GM21723 (cell line): ENCODE results near the gene RAB40C.
"Not testable (repeated sequence)": the region's sequence is repeated elsewhere in the genome, so short reads cannot be mapped to it uniquely, and the experiment has no call there.

Experiments used
- ATAC-seq: cut with Tn5 transposase; IDR thresholded peaks from one replicate; pipeline ENCODE4 v1.9.1; 2021; ENCODE audit warnings: mild to moderate bottlenecking, moderate library complexity; ENCODE audit not compliant: unreplicated experiment

RAB40C gene

GRCh38 chr16:586645-587590 is 2.9 kb upstream of the RAB40C start:
- no peak for ATAC-seq

GRCh38 chr16:588639-588888 is 1.3 kb upstream of the RAB40C start:
- peak; percentile 15 for ATAC-seq

GRCh38 chr16:588889-589657 is 793 bp upstream of the RAB40C start:
- peak; percentile 76 for ATAC-seq

- ATAC-seq = no peak
These were observed 435 bp downstream of the RAB40C start for GRCh38 chr16:590188-590814.

GRCh38 chr16:590815-591200 is 942 bp downstream of the RAB40C start:
- ATAC-seq = no peak

- ATAC-seq = no peak
These were observed 1.4 kb downstream of the RAB40C start for GRCh38 chr16:591231-591630.

GRCh38 chr16:591892-592517 is 2.1 kb downstream of the RAB40C start:
- ATAC-seq = no peak

- no peak for ATAC-seq
These were observed 2.8 kb downstream of the RAB40C start for GRCh38 chr16:592518-593306.

- no peak for ATAC-seq
These were observed 3.5 kb downstream of the RAB40C start for GRCh38 chr16:593406-593805.

- no peak for ATAC-seq
These were observed 3.9 kb downstream of the RAB40C start for GRCh38 chr16:593807-594206.

- no peak for ATAC-seq
These were observed 5.2 kb downstream of the RAB40C start for GRCh38 chr16:595094-595528.

- ATAC-seq = no peak
These were observed 6.3 kb downstream of the RAB40C start for GRCh38 chr16:595942-596735.

GRCh38 chr16:596736-597060 is 6.8 kb downstream of the RAB40C start:
- ATAC-seq = no peak

- ATAC-seq = not testable (repeated sequence)
These were observed 7.8 kb downstream of the RAB40C start for GRCh38 chr16:597655-598054.

- no peak for ATAC-seq
These were observed 9.2 kb downstream of the RAB40C start for GRCh38 chr16:598823-599739.

GRCh38 chr16:600781-601180 is 10.9 kb downstream of the RAB40C start:
- ATAC-seq = no peak

- no peak for ATAC-seq
These were observed 14.1 kb downstream of the RAB40C start for GRCh38 chr16:603933-604332.

GRCh38 chr16:606656-607307 is 16.9 kb downstream of the RAB40C start:
- ATAC-seq = no peak
